HEK293 (cell line): Measurements from ENCODE around the gene CABCOCO1.

Experiments
- CTCF ChIA-PET: fragments of 350-600 bp; formaldehyde crosslinking; extraction: SDS; loops from one replicate; lab custom pipeline; 2021; ENCODE audit warnings: antibody characterized with exemption; lab: Yijun Ruan, JAX
- POLR2A ChIA-PET: fragments of 300-600 bp; formaldehyde crosslinking; extraction: SDS; loops from one replicate; lab custom pipeline; 2020; ENCODE audit warnings: antibody characterized with exemption, inconsistent platforms; lab: Yijun Ruan, JAX
- H3K27ac ChIP-seq: fragments of 200-500 bp; sonication (Bioruptor generic); 2 replicates; pipeline ENCODE4 v1.5.1; 2014; ENCODE audit warnings: low read depth, low read length, control low read depth, inconsistent platforms; ENCODE audit errors: extremely low read depth
- H3K36me3 ChIP-seq, 2 experiments: fragments of 200-500 bp in 1 of 2; sonication (Bioruptor generic) in 1 of 2; 1 replicate in 1 of 2; 2 replicates in 1 of 2; pipeline ENCODE4 v1.5.1; 2014 to 2017; ENCODE audit warnings: inconsistent platforms in 2 of 2, low read length in 2 of 2; ENCODE audit not compliant: control insufficient read depth in 2 of 2, insufficient read depth in 1 of 2
- H3K4me1 ChIP-seq: fragments of 200-500 bp; sonication (Bioruptor generic); 2 replicates; pipeline ENCODE4 v1.5.1; 2014; ENCODE audit warnings: mild to moderate bottlenecking, low read length, inconsistent platforms; ENCODE audit not compliant: control insufficient read depth, insufficient read depth
- H3K4me3 ChIP-seq: 2 replicates; pipeline ENCODE4 v1.5.1; 2011; ENCODE audit warnings: low read depth, mild to moderate bottlenecking, control low read depth, low read length, moderate library complexity
- H3K9me3 ChIP-seq: fragments of 200-500 bp; sonication (Bioruptor generic); 2 replicates; pipeline ENCODE4 v1.5.1; 2014; ENCODE audit warnings: low read depth, low read length, inconsistent platforms; ENCODE audit not compliant: control insufficient read depth, insufficient read depth
- BCL6B ChIP-seq: fragments of 450-650 bp; formaldehyde crosslinking; IDR thresholded peaks from 2 replicates; pipeline ENCODE4 v1.5.1; 2017; ENCODE audit warnings: missing biosample characterization, missing genetic modification characterization
- KLF10 ChIP-seq: fragments of 450-650 bp; IDR thresholded peaks from 2 replicates; pipeline ENCODE4 v1.5.1; 2018; ENCODE audit warnings: missing biosample characterization, mild to moderate bottlenecking, missing genetic modification characterization
- KLF9 ChIP-seq: fragments of 450-650 bp; formaldehyde crosslinking; IDR thresholded peaks from 2 replicates; pipeline ENCODE4 v1.5.1; 2016; ENCODE audit warnings: missing biosample characterization, missing genetic modification characterization, low read depth
- OSR2 ChIP-seq: fragments of 450-650 bp; formaldehyde crosslinking; IDR thresholded peaks from 2 replicates; pipeline ENCODE4 v1.5.1; 2016; ENCODE audit warnings: missing biosample characterization, missing genetic modification characterization
- SALL2 ChIP-seq: fragments of 450-650 bp; formaldehyde crosslinking; IDR thresholded peaks from 2 replicates; pipeline ENCODE4 v1.5.0; 2017; ENCODE audit warnings: missing biosample characterization, mild to moderate bottlenecking, missing genetic modification characterization, borderline replicate concordance
- SP2 ChIP-seq: fragments of 450-650 bp; formaldehyde crosslinking; IDR thresholded peaks from 2 replicates; pipeline ENCODE4 v1.5.1; 2016; ENCODE audit warnings: missing biosample characterization, missing genetic modification characterization
- YY2 ChIP-seq: fragments of 450-650 bp; formaldehyde crosslinking; IDR thresholded peaks from 2 replicates; pipeline ENCODE4 v1.5.1; 2016; ENCODE audit warnings: missing biosample characterization, missing genetic modification characterization
- ZBTB44 ChIP-seq: fragments of 450-650 bp; IDR thresholded peaks from 2 replicates; pipeline ENCODE4 v1.5.1; 2018; ENCODE audit warnings: missing biosample characterization, mild to moderate bottlenecking, missing genetic modification characterization
- ZNF16 ChIP-seq: fragments of 450-650 bp; formaldehyde crosslinking; IDR thresholded peaks from 2 replicates; pipeline ENCODE4 v1.5.1; 2016; ENCODE audit warnings: low read depth, missing biosample characterization, missing genetic modification characterization
- ZNF214 ChIP-seq: fragments of 450-650 bp; formaldehyde crosslinking; IDR thresholded peaks from 2 replicates; pipeline ENCODE4 v1.5.1; 2017; ENCODE audit warnings: missing biosample characterization, mild to moderate bottlenecking, missing genetic modification characterization, borderline replicate concordance
- ZNF239 ChIP-seq: fragments of 450-650 bp; formaldehyde crosslinking; IDR thresholded peaks from 2 replicates; pipeline ENCODE4 v1.5.1; 2016; ENCODE audit warnings: missing biosample characterization, missing genetic modification characterization
- ZNF274 ChIP-seq, 2 experiments: fragments of 200-500 bp in 1 of 2; fragments of 450-650 bp in 1 of 2; sonication (Bioruptor generic) in 1 of 2; formaldehyde crosslinking in 1 of 2; IDR thresholded peaks; 2 replicates each; pipeline versions ENCODE4 v1.5.1 to v1.6.1; 2014 to 2016; ENCODE audit warnings: borderline replicate concordance in 1 of 2, inconsistent platforms in 1 of 2, low read length in 1 of 2, missing biosample characterization in 1 of 2, missing genetic modification characterization in 1 of 2
- ZNF449 ChIP-seq: fragments of 450-650 bp; formaldehyde crosslinking; IDR thresholded peaks from 2 replicates; pipeline ENCODE4 v1.5.1; 2017; ENCODE audit warnings: missing biosample characterization, mild to moderate bottlenecking, missing genetic modification characterization, moderate library complexity
- ZNF48 ChIP-seq: fragments of 450-650 bp; formaldehyde crosslinking; IDR thresholded peaks from 2 replicates; pipeline ENCODE4 v1.5.1; 2016; ENCODE audit warnings: missing biosample characterization, missing genetic modification characterization
- ZNF521 ChIP-seq: fragments of 450-650 bp; formaldehyde crosslinking; IDR thresholded peaks from 2 replicates; pipeline ENCODE4 v1.5.1; 2017; ENCODE audit warnings: missing biosample characterization, mild to moderate bottlenecking, missing genetic modification characterization
- ZNF544 ChIP-seq: fragments of 450-650 bp; formaldehyde crosslinking; IDR thresholded peaks from 2 replicates; pipeline ENCODE4 v1.5.0; 2017; ENCODE audit warnings: missing biosample characterization, missing genetic modification characterization
- ZNF621 ChIP-seq: fragments of 450-650 bp; formaldehyde crosslinking; IDR thresholded peaks from 2 replicates; pipeline ENCODE4 v1.5.1; 2017; ENCODE audit warnings: missing biosample characterization, missing genetic modification characterization
- ZNF624 ChIP-seq: fragments of 450-650 bp; formaldehyde crosslinking; IDR thresholded peaks from 2 replicates; pipeline ENCODE4 v1.5.1; 2017; ENCODE audit warnings: missing biosample characterization, missing genetic modification characterization
- ZNF654 ChIP-seq: fragments of 450-650 bp; formaldehyde crosslinking; IDR thresholded peaks from 2 replicates; pipeline ENCODE4 v1.5.1; 2016; ENCODE audit warnings: low read depth, missing biosample characterization, missing genetic modification characterization
- ZNF658 ChIP-seq: fragments of 450-650 bp; formaldehyde crosslinking; IDR thresholded peaks from 2 replicates; pipeline ENCODE4; 2016; ENCODE audit warnings: missing biosample characterization, missing genetic modification characterization
- ZNF660 ChIP-seq: fragments of 450-650 bp; IDR thresholded peaks from 2 replicates; pipeline ENCODE4 v1.5.1; 2018; ENCODE audit warnings: missing biosample characterization, mild to moderate bottlenecking, missing genetic modification characterization
- ZNF677 ChIP-seq: fragments of 450-650 bp; IDR thresholded peaks from 2 replicates; pipeline ENCODE4 v1.5.0; 2018; ENCODE audit warnings: missing biosample characterization, mild to moderate bottlenecking, missing genetic modification characterization, moderate library complexity
- ZSCAN30 ChIP-seq: fragments of 450-650 bp; IDR thresholded peaks from 2 replicates; pipeline ENCODE4 v1.5.1; 2018; ENCODE audit warnings: missing biosample characterization, mild to moderate bottlenecking, missing genetic modification characterization, moderate library complexity
- ZSCAN5A ChIP-seq: fragments of 450-650 bp; formaldehyde crosslinking; IDR thresholded peaks from 2 replicates; pipeline ENCODE4 v1.5.1; 2016; ENCODE audit warnings: missing biosample characterization, missing genetic modification characterization

The CABCOCO1 gene

GRCh38 chr10:61731638-61732037, 68.9 kb downstream of the CABCOCO1 start:
- ChIA-PET POLR2A (no interaction called here), CTCF (interaction anchor here (0.7 to 1.4 kb wide), 6 partner anchors 48 to 460 kb away, joined by 3 to 4 read pairs (median 3); no protein-coding TSS in a partner anchor)
- Histone ChIP-seq H3K27ac (no peak overlapping the region), H3K36me3 (no peaks in the 10 kb centered on the region), H3K9me3 (no peaks in the 10 kb centered on the region), H3K4me3 (no peak overlapping the region), H3K4me1 (no peaks in the 10 kb centered on the region)
- TF ChIP-seq ZNF621 (tag by site-specific recombination), result no peak
- TF ChIP-seq ZNF624 (tag by site-specific recombination), result no peak
- TF ChIP-seq OSR2 (tag by site-specific recombination), result no peak
- TF ChIP-seq ZNF658 (tag by site-specific recombination), result no peak
- no peak for TF ChIP-seq SP2 (tag by site-specific recombination)
- TF ChIP-seq ZNF544 (tag by site-specific recombination), result no peak
- no peak for TF ChIP-seq ZNF660 (tag by site-specific recombination)
- TF ChIP-seq KLF10 (tag by site-specific recombination), result no peak
- no peak for TF ChIP-seq ZNF214 (tag by site-specific recombination)
- no peak for TF ChIP-seq ZNF274 (IDR thresholded peaks at IDR 0.05; ENCODE audit: low read length)
- no peak for TF ChIP-seq ZNF274 (tag by site-specific recombination; IDR thresholded peaks at IDR 0.05; ENCODE audit: borderline replicate concordance)
- TF ChIP-seq SALL2 (tag by site-specific recombination), result no peak
- no peak for TF ChIP-seq YY2

- H3K4me3 ChIP-seq, result no peak overlapping the region
- CTCF ChIA-PET, result interaction anchor here (0.5 to 3.5 kb wide), 18 partner anchors 13 to 1171 kb away, joined by 3 to 30 read pairs (median 4); no protein-coding TSS in a partner anchor
- POLR2A ChIA-PET, result no interaction called here
- TF ChIP-seq ZSCAN5A (tag by site-specific recombination) (no peak), ZNF239 (tag by site-specific recombination) (no peak), ZNF544 (tag by site-specific recombination) (no peak), ZNF677 (tag by site-specific recombination) (no peak), BCL6B (tag by site-specific recombination) (no peak), ZNF521 (tag by site-specific recombination) (no peak)
- no peak overlapping the region for H3K27ac ChIP-seq
- no peaks in the 10 kb centered on the region for H3K4me1 ChIP-seq
- no peaks in the 10 kb centered on the region for H3K9me3 ChIP-seq
- no peaks in the 10 kb centered on the region for H3K36me3 ChIP-seq
Observed at GRCh38 chr10:61732629-61733278, 70.0 kb downstream of the CABCOCO1 start.

- CTCF ChIA-PET, result interaction anchor here (0.5 to 3.5 kb wide), 18 partner anchors 9 to 1134 kb away, joined by 3 to 30 read pairs (median 4); no protein-coding TSS in a partner anchor
- Histone ChIP-seq H3K4me1 (no peaks in the 10 kb centered on the region), H3K9me3 (no peaks in the 10 kb centered on the region), H3K4me3 (no peak overlapping the region), H3K27ac (no peak overlapping the region), H3K36me3 (no peaks in the 10 kb centered on the region)
- POLR2A ChIA-PET, result no interaction called here
- TF ChIP-seq ZSCAN30 (tag by site-specific recombination), result 0 out of 2 replicates have a peak, but pooled peaks have one; percentile 24
- peak; percentile 79 for TF ChIP-seq ZNF654
- TF ChIP-seq ZBTB44 (tag by site-specific recombination), result 0 out of 2 replicates have a peak, but pooled peaks have one; percentile 19
- peak; percentile 25; the same call in 1 of the 2 replicates for TF ChIP-seq ZNF16 (tag by site-specific recombination)
- no peak for TF ChIP-seq ZNF48 (tag by site-specific recombination)
- no peak for TF ChIP-seq KLF9 (tag by site-specific recombination)
- no peak for TF ChIP-seq SP2 (tag by site-specific recombination)
- no peak for TF ChIP-seq ZNF449 (tag by site-specific recombination)
Observed at GRCh38 chr10:61733358-61733940, 70.7 kb downstream of the CABCOCO1 start.
